Skeletal muscle tissue (tissue), 4 donors: ENCODE measurements around the gene LRRK1. TPM values are rescaled to one million over a fixed set of nuclear protein-coding genes. Genes with fewer than 3 reads are reported as not detected.

ENCODE experiments used
- H3K27ac ChIP-seq: one replicate; pipeline ENCODE4 v1.7.0; 2013; ENCODE audit warnings: mild to moderate bottlenecking, low read depth, low read length, inconsistent platforms
- H3K27me3 ChIP-seq, 3 donors: one replicate each; pipeline ENCODE4 v1.7.0; 2013; ENCODE audit warnings: low read length in 3 of 3; ENCODE audit not compliant: control insufficient read depth in 3 of 3, insufficient read depth in 3 of 3
- H3K36me3 ChIP-seq, 3 donors: one replicate each; pipeline ENCODE4 v1.7.0; 2013; ENCODE audit warnings: low read length in 3 of 3; ENCODE audit not compliant: control insufficient read depth in 3 of 3, insufficient read depth in 3 of 3
- H3K4me1 ChIP-seq, 3 donors: one replicate each; pipeline ENCODE4 v1.7.0; 2013; ENCODE audit warnings: low read length in 3 of 3, mild to moderate bottlenecking in 3 of 3; ENCODE audit not compliant: control insufficient read depth in 3 of 3, insufficient read depth in 3 of 3
- H3K4me3 ChIP-seq, 3 donors: one replicate each; pipeline ENCODE4 v1.7.0; 2013; ENCODE audit warnings: low read length in 3 of 3
- H3K9ac ChIP-seq, 3 donors: one replicate each; pipeline ENCODE4 v1.7.0; 2013; ENCODE audit warnings: low read length in 3 of 3, mild to moderate bottlenecking in 3 of 3, moderate library complexity in 2 of 3, low read depth in 1 of 3
- H3K9me3 ChIP-seq, 3 donors: one replicate each; pipeline ENCODE4 v1.7.0; 2013; ENCODE audit warnings: low read length in 3 of 3; ENCODE audit not compliant: control insufficient read depth in 3 of 3
- total RNA-seq: library from RNA; depleted of rRNA; stranded (reverse); fragments of >200 nt; gene quantifications from one replicate; pipeline ENCODE4 v1.2.3, GENCODE V29; 2014
- donor health status: Osteomylitis.

Gene LRRK1
- total RNA-seq, 1 donor from 2014 or later = 3.7 TPM

GRCh38 chr15:101112336-101113113 lies 193.4 kb downstream of the LRRK1 start:
- Histone ChIP-seq H3K4me1 (peaks cover 0 to 9% (median 2%) of the 10 kb centered on the region in 3 donors), H3K4me3 (no peak overlapping the region), H3K9me3 (no peaks in the 10 kb centered on the region), H3K27me3 (peaks cover 0 to 3% (median 0%) of the 10 kb centered on the region in 3 donors), H3K27ac (no peak overlapping the region), H3K36me3 (no peaks in the 10 kb centered on the region), H3K9ac (peak overlapping the region in 1 of 3 donors; percentile 16)

- Histone ChIP-seq H3K4me3 (no peak overlapping the region), H3K36me3 (no peaks in the 10 kb centered on the region), H3K9ac (no peak overlapping the region), H3K27me3 (peaks cover 0 to 3% (median 0%) of the 10 kb centered on the region in 3 donors), H3K9me3 (no peaks in the 10 kb centered on the region), H3K27ac (no peak overlapping the region), H3K4me1 (peaks cover 0 to 9% (median 2%) of the 10 kb centered on the region in 3 donors)
Measured at GRCh38 chr15:101113114-101114005, 194.2 kb downstream of the LRRK1 start.

- Histone ChIP-seq H3K27ac (no peak overlapping the region), H3K4me1 (peaks cover 0 to 9% (median 2%) of the 10 kb centered on the region in 3 donors), H3K9me3 (no peaks in the 10 kb centered on the region), H3K36me3 (no peaks in the 10 kb centered on the region), H3K9ac (no peak overlapping the region), H3K4me3 (no peak overlapping the region), H3K27me3 (peaks cover 0 to 3% (median 0%) of the 10 kb centered on the region in 3 donors)
Measured at GRCh38 chr15:101114166-101114565, 195.0 kb downstream of the LRRK1 start.

GRCh38 chr15:101114610-101115009 lies 195.5 kb downstream of the LRRK1 start:
- Histone ChIP-seq H3K9me3 (no peaks in the 10 kb centered on the region), H3K9ac (no peak overlapping the region), H3K4me1 (peaks cover 0 to 9% (median 2%) of the 10 kb centered on the region in 3 donors), H3K27ac (no peak overlapping the region), H3K27me3 (peaks cover 0 to 3% (median 0%) of the 10 kb centered on the region in 3 donors), H3K4me3 (no peak overlapping the region), H3K36me3 (no peaks in the 10 kb centered on the region)

GRCh38 chr15:101115393-101115785 lies 196.2 kb downstream of the LRRK1 start:
- no peaks in the 10 kb centered on the region for H3K36me3 ChIP-seq
- no peak overlapping the region for H3K27ac ChIP-seq
- H3K9ac ChIP-seq = no peak overlapping the region
- peaks cover 0 to 9% (median 2%) of the 10 kb centered on the region in 3 donors for H3K4me1 ChIP-seq
- peaks cover 0 to 3% (median 0%) of the 10 kb centered on the region in 3 donors for H3K27me3 ChIP-seq
- no peak overlapping the region for H3K4me3 ChIP-seq
- no peaks in the 10 kb centered on the region for H3K9me3 ChIP-seq

GRCh38 chr15:101115786-101116680 lies 196.9 kb downstream of the LRRK1 start:
- peaks cover 4 to 10% (median 6%) of the 10 kb centered on the region in 3 donors for H3K4me1 ChIP-seq
- no peak overlapping the region for H3K27ac ChIP-seq
- H3K9ac ChIP-seq = no peak overlapping the region
- peaks cover 0 to 3% (median 0%) of the 10 kb centered on the region in 3 donors for H3K27me3 ChIP-seq
- no peaks in the 10 kb centered on the region for H3K36me3 ChIP-seq
- H3K4me3 ChIP-seq = no peak overlapping the region
- H3K9me3 ChIP-seq = no peaks in the 10 kb centered on the region

GRCh38 chr15:101116681-101116976 lies 197.5 kb downstream of the LRRK1 start:
- H3K27me3 ChIP-seq = peaks cover 0 to 3% (median 0%) of the 10 kb centered on the region in 3 donors
- H3K4me1 ChIP-seq = peaks cover 10 to 16% (median 11%) of the 10 kb centered on the region in 3 donors
- H3K9ac ChIP-seq = no peak overlapping the region
- no peaks in the 10 kb centered on the region for H3K36me3 ChIP-seq
- H3K27ac ChIP-seq = no peak overlapping the region
- no peaks in the 10 kb centered on the region for H3K9me3 ChIP-seq
- H3K4me3 ChIP-seq = no peak overlapping the region

- peaks cover 0 to 3% (median 0%) of the 10 kb centered on the region in 3 donors for H3K27me3 ChIP-seq
- H3K4me1 ChIP-seq = peaks cover 17 to 23% (median 19%) of the 10 kb centered on the region in 3 donors
- H3K27ac ChIP-seq = no peak overlapping the region
- no peak overlapping the region for H3K4me3 ChIP-seq
- no peaks in the 10 kb centered on the region for H3K9me3 ChIP-seq
- no peaks in the 10 kb centered on the region for H3K36me3 ChIP-seq
- H3K9ac ChIP-seq = no peak overlapping the region
Measured at GRCh38 chr15:101118116-101118515, 199.0 kb downstream of the LRRK1 start.

GRCh38 chr15:101118615-101119014 lies 199.5 kb downstream of the LRRK1 start:
- Histone ChIP-seq H3K9ac (no peak overlapping the region), H3K9me3 (no peaks in the 10 kb centered on the region), H3K36me3 (no peaks in the 10 kb centered on the region), H3K4me1 (peaks cover 17 to 23% (median 19%) of the 10 kb centered on the region in 3 donors), H3K4me3 (no peak overlapping the region), H3K27me3 (peaks cover 0 to 3% (median 0%) of the 10 kb centered on the region in 3 donors), H3K27ac (no peak overlapping the region)
